Urothelium cell line (cell line): ENCODE measurements around the gene CREB3L4.
A peak's percentile ranks its signal among the peaks of the same experiment; 100 is the strongest.
"Not testable (repeated sequence)": the region's sequence is repeated elsewhere in the genome, so short reads cannot be mapped to it uniquely, and the experiment has no call there.

Experiments
- DNase-seq: peaks from one replicate; pipeline ENCODE4 v3.0.0; 2011; ENCODE audit warnings: low spot score, mixed read lengths
- FAIRE-seq: peaks from 2 replicates; lab custom pipeline; 2011; peaks lifted over from hg19 to GRCh38; lab: Jason Lieb, UNC

Gene CREB3L4

GRCh38 chr1:153981735-153982134, 14.0 kb downstream of the CREB3L4 start:
- DNase-seq, FAIRE-seq: not testable (repeated sequence)

GRCh38 chr1:153984123-153984894, 16.6 kb downstream of the CREB3L4 start:
- no peak for DNase-seq
- no peak for FAIRE-seq

- no peak for FAIRE-seq
Measured at GRCh38 chr1:153985341-153985912, 17.7 kb downstream of the CREB3L4 start.

GRCh38 chr1:153985941-153986761, 18.4 kb downstream of the CREB3L4 start, which contains the start of gene RAB13:
Gene RAB13 (minus strand): TSS chr1:153986339. CDS start chr1:153986236, 103 bp downstream.
- FAIRE-seq (no peak), DNase-seq (peak; percentile 94)

More at GRCh38 chr1:153985341-153985912, 17.7 kb downstream of the CREB3L4 start:
- DNase-seq = no peak

- FAIRE-seq (no peak), DNase-seq (no peak)
Measured at GRCh38 chr1:153987621-153988020, 19.9 kb downstream of the CREB3L4 start.

- DNase-seq (peak; percentile 95), FAIRE-seq (peak; percentile 17)
Measured at GRCh38 chr1:153990468-153991150, 22.9 kb downstream of the CREB3L4 start, which contains the start of gene RPS27. Gene RPS27 (plus strand): TSS chr1:153990762. CDS start chr1:153990797, 35 bp downstream.

- FAIRE-seq (no peak), DNase-seq (no peak)
Measured at GRCh38 chr1:153991151-153991630, 23.5 kb downstream of the CREB3L4 start.

GRCh38 chr1:153991806-153992205, 24.1 kb downstream of the CREB3L4 start:
- no peak for DNase-seq
- FAIRE-seq = no peak

GRCh38 chr1:153995202-153995601, 27.5 kb downstream of the CREB3L4 start:
- FAIRE-seq (no peak), DNase-seq (no peak)

- no peak for DNase-seq
Measured at GRCh38 chr1:153995640-153996039, 27.9 kb downstream of the CREB3L4 start.

GRCh38 chr1:153996882-153997281, 29.2 kb downstream of the CREB3L4 start:
- FAIRE-seq, DNase-seq: not testable (repeated sequence)

More at GRCh38 chr1:153995640-153996039, 27.9 kb downstream of the CREB3L4 start:
- no peak for FAIRE-seq

- no peak for DNase-seq
- FAIRE-seq = no peak
Measured at GRCh38 chr1:154000420-154000819, 32.7 kb downstream of the CREB3L4 start.

- DNase-seq (no peak), FAIRE-seq (no peak)
Measured at GRCh38 chr1:154006136-154006535, 38.4 kb downstream of the CREB3L4 start.

- no peak for FAIRE-seq
- DNase-seq = no peak
Measured at GRCh38 chr1:154012129-154012528, 44.4 kb downstream of the CREB3L4 start.

- not testable (repeated sequence) for DNase-seq, FAIRE-seq
Measured at GRCh38 chr1:154012543-154012942, 44.8 kb downstream of the CREB3L4 start.

- DNase-seq = no peak
- FAIRE-seq = no peak
Measured at GRCh38 chr1:154014154-154014907, 46.6 kb downstream of the CREB3L4 start.

GRCh38 chr1:154019269-154019668, 51.6 kb downstream of the CREB3L4 start:
- FAIRE-seq (no peak), DNase-seq (no peak)

- no peak for FAIRE-seq
- DNase-seq = no peak
Measured at GRCh38 chr1:154019940-154020339, 52.2 kb downstream of the CREB3L4 start.
